HEK293 (cell line): ENCODE data around the gene PRR15L.
A peak's percentile ranks its signal among the peaks of the same experiment; 100 is the strongest.

Experiments used
- BCL11A ChIP-seq: fragments of 450-650 bp; formaldehyde crosslinking; IDR thresholded peaks from 2 replicates; pipeline ENCODE4 v1.5.1; 2016; ENCODE audit warnings: low read depth, missing biosample characterization, missing genetic modification characterization
- GLI4 ChIP-seq: fragments of 450-650 bp; formaldehyde crosslinking; IDR thresholded peaks from 2 replicates; pipeline ENCODE4 v1.5.1; 2016; ENCODE audit warnings: missing biosample characterization, missing genetic modification characterization
- PRDM1 ChIP-seq: fragments of 450-650 bp; formaldehyde crosslinking; IDR thresholded peaks from 2 replicates; pipeline ENCODE4; 2016; ENCODE audit warnings: missing biosample characterization, missing genetic modification characterization
- RBAK ChIP-seq: fragments of 450-650 bp; formaldehyde crosslinking; IDR thresholded peaks from 2 replicates; pipeline ENCODE4 v1.5.1; 2016; ENCODE audit warnings: missing biosample characterization, missing genetic modification characterization
- ZFP69B ChIP-seq: fragments of 450-650 bp; formaldehyde crosslinking; IDR thresholded peaks from 2 replicates; pipeline ENCODE4 v1.5.1; 2016; ENCODE audit warnings: missing biosample characterization, missing genetic modification characterization
- ZNF121 ChIP-seq: fragments of 450-650 bp; formaldehyde crosslinking; IDR thresholded peaks from 2 replicates; pipeline ENCODE4 v1.5.1; 2016; ENCODE audit warnings: missing biosample characterization, missing genetic modification characterization
- ZNF202 ChIP-seq: fragments of 450-650 bp; formaldehyde crosslinking; IDR thresholded peaks from 2 replicates; pipeline ENCODE4 v1.5.1; 2016; ENCODE audit warnings: missing biosample characterization, missing genetic modification characterization, borderline replicate concordance
- ZNF324 ChIP-seq: fragments of 450-650 bp; formaldehyde crosslinking; IDR thresholded peaks from 2 replicates; pipeline ENCODE4 v1.5.1; 2016; ENCODE audit warnings: missing biosample characterization, missing genetic modification characterization
- ZNF518A ChIP-seq: fragments of 450-650 bp; formaldehyde crosslinking; conservative IDR thresholded peaks from 2 replicates; pipeline ENCODE4 v1.5.1; 2016; ENCODE audit warnings: low read depth, missing biosample characterization, missing genetic modification characterization
- ZNF645 ChIP-seq: fragments of 450-650 bp; formaldehyde crosslinking; IDR thresholded peaks from 2 replicates; pipeline ENCODE4; 2016; ENCODE audit warnings: missing biosample characterization, missing genetic modification characterization
- ZNF660 ChIP-seq: fragments of 450-650 bp; IDR thresholded peaks from 2 replicates; pipeline ENCODE4 v1.5.1; 2018; ENCODE audit warnings: missing biosample characterization, mild to moderate bottlenecking, missing genetic modification characterization
- ZXDB ChIP-seq: fragments of 450-650 bp; formaldehyde crosslinking; IDR thresholded peaks from 2 replicates; pipeline ENCODE4 v1.5.1; 2016; ENCODE audit warnings: missing biosample characterization, missing genetic modification characterization
- TF ChIP-seq, protein P1 (sequence below): fragments of 450-650 bp; formaldehyde crosslinking; IDR thresholded peaks from 2 replicates; pipeline ENCODE4 v1.5.1; 2016; ENCODE audit warnings: missing biosample characterization, missing genetic modification characterization, borderline replicate concordance
- TF ChIP-seq, protein P2 (sequence below): fragments of 450-650 bp; formaldehyde crosslinking; conservative IDR thresholded peaks from 2 replicates; pipeline ENCODE4 v1.5.1; 2016; ENCODE audit warnings: low read depth, missing biosample characterization, missing genetic modification characterization
- TF ChIP-seq, protein P3 (sequence below): fragments of 450-650 bp; formaldehyde crosslinking; IDR thresholded peaks from 2 replicates; pipeline ENCODE4 v1.5.1; 2016; ENCODE audit warnings: missing biosample characterization, missing genetic modification characterization
- TF ChIP-seq, protein P4 (sequence below): fragments of 450-650 bp; formaldehyde crosslinking; IDR thresholded peaks from 2 replicates; pipeline ENCODE4 v1.5.1; 2016; ENCODE audit warnings: missing biosample characterization, missing genetic modification characterization

PRR15L gene

GRCh38 chr17:47941246-47942095 is 16.2 kb downstream of the PRR15L start, which contains the start of gene PNPO (continued):
- TF ChIP-seq, protein P1, sequence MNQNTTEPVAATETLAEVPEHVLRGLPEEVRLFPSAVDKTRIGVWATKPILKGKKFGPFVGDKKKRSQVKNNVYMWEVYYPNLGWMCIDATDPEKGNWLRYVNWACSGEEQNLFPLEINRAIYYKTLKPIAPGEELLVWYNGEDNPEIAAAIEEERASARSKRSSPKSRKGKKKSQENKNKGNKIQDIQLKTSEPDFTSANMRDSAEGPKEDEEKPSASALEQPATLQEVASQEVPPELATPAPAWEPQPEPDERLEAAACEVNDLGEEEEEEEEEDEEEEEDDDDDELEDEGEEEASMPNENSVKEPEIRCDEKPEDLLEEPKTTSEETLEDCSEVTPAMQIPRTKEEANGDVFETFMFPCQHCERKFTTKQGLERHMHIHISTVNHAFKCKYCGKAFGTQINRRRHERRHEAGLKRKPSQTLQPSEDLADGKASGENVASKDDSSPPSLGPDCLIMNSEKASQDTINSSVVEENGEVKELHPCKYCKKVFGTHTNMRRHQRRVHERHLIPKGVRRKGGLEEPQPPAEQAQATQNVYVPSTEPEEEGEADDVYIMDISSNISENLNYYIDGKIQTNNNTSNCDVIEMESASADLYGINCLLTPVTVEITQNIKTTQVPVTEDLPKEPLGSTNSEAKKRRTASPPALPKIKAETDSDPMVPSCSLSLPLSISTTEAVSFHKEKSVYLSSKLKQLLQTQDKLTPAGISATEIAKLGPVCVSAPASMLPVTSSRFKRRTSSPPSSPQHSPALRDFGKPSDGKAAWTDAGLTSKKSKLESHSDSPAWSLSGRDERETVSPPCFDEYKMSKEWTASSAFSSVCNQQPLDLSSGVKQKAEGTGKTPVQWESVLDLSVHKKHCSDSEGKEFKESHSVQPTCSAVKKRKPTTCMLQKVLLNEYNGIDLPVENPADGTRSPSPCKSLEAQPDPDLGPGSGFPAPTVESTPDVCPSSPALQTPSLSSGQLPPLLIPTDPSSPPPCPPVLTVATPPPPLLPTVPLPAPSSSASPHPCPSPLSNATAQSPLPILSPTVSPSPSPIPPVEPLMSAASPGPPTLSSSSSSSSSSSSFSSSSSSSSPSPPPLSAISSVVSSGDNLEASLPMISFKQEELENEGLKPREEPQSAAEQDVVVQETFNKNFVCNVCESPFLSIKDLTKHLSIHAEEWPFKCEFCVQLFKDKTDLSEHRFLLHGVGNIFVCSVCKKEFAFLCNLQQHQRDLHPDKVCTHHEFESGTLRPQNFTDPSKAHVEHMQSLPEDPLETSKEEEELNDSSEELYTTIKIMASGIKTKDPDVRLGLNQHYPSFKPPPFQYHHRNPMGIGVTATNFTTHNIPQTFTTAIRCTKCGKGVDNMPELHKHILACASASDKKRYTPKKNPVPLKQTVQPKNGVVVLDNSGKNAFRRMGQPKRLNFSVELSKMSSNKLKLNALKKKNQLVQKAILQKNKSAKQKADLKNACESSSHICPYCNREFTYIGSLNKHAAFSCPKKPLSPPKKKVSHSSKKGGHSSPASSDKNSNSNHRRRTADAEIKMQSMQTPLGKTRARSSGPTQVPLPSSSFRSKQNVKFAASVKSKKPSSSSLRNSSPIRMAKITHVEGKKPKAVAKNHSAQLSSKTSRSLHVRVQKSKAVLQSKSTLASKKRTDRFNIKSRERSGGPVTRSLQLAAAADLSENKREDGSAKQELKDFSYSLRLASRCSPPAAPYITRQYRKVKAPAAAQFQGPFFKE (tag by site-specific recombination) = no peak
- TF ChIP-seq ZNF324 (peak; percentile 18; the same call in 1 of the 2 replicates), BCL11A (tag by site-specific recombination) (0 out of 2 replicates have a peak, but pooled peaks have one; percentile 26), ZFP69B (peak; percentile 30), GLI4 (no peak), ZNF645 (tag by site-specific recombination) (no peak), PRDM1 (no peak), ZNF121 (tag by site-specific recombination) (no peak), ZNF518A (tag by site-specific recombination) (no peak; the same call in 1 of the 2 replicates), ZNF660 (tag by site-specific recombination) (peak; percentile 25; the same call in 1 of the 2 replicates), ZNF202 (no peak), RBAK (tag by site-specific recombination) (no peak), ZXDB (tag by site-specific recombination) (peak; percentile 57)
- TF ChIP-seq, protein P2, sequence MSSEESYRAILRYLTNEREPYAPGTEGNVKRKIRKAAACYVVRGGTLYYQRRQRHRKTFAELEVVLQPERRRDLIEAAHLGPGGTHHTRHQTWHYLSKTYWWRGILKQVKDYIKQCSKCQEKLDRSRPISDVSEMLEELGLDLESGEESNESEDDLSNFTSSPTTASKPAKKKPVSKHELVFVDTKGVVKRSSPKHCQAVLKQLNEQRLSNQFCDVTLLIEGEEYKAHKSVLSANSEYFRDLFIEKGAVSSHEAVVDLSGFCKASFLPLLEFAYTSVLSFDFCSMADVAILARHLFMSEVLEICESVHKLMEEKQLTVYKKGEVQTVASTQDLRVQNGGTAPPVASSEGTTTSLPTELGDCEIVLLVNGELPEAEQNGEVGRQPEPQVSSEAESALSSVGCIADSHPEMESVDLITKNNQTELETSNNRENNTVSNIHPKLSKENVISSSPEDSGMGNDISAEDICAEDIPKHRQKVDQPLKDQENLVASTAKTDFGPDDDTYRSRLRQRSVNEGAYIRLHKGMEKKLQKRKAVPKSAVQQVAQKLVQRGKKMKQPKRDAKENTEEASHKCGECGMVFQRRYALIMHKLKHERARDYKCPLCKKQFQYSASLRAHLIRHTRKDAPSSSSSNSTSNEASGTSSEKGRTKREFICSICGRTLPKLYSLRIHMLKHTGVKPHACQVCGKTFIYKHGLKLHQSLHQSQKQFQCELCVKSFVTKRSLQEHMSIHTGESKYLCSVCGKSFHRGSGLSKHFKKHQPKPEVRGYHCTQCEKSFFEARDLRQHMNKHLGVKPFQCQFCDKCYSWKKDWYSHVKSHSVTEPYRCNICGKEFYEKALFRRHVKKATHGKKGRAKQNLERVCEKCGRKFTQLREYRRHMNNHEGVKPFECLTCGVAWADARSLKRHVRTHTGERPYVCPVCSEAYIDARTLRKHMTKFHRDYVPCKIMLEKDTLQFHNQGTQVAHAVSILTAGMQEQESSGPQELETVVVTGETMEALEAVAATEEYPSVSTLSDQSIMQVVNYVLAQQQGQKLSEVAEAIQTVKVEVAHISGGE (tag by site-specific recombination) = peak; percentile 94
- TF ChIP-seq, protein P3, sequence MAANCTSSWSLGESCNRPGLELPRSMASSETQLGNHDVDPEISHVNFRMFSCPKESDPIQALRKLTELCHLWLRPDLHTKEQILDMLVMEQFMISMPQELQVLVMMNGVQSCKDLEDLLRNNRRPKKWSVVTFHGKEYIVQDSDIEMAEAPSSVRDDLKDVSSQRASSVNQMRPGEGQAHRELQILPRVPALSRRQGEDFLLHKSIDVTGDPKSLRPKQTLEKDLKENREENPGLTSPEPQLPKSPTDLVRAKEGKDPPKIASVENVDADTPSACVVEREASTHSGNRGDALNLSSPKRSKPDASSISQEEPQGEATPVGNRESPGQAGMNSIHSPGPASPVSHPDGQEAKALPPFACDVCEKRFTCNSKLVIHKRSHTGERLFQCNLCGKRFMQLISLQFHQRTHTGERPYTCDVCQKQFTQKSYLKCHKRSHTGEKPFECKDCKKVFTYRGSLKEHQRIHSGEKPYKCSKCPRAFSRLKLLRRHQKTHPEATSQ (tag by site-specific recombination) = no peak
- TF ChIP-seq, protein P4, sequence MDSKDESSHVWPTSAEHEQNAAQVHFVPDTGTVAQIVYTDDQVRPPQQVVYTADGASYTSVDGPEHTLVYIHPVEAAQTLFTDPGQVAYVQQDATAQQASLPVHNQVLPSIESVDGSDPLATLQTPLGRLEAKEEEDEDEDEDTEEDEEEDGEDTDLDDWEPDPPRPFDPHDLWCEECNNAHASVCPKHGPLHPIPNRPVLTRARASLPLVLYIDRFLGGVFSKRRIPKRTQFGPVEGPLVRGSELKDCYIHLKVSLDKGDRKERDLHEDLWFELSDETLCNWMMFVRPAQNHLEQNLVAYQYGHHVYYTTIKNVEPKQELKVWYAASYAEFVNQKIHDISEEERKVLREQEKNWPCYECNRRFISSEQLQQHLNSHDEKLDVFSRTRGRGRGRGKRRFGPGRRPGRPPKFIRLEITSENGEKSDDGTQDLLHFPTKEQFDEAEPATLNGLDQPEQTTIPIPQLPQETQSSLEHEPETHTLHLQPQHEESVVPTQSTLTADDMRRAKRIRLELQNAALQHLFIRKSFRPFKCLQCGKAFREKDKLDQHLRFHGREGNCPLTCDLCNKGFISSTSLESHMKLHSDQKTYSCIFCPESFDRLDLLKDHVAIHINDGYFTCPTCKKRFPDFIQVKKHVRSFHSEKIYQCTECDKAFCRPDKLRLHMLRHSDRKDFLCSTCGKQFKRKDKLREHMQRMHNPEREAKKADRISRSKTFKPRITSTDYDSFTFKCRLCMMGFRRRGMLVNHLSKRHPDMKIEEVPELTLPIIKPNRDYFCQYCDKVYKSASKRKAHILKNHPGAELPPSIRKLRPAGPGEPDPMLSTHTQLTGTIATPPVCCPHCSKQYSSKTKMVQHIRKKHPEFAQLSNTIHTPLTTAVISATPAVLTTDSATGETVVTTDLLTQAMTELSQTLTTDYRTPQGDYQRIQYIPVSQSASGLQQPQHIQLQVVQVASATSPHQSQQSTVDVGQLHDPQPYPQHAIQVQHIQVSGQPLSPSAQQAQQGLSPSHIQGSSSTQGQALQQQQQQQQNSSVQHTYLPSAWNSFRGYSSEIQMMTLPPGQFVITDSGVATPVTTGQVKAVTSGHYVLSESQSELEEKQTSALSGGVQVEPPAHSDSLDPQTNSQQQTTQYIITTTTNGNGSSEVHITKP (tag by site-specific recombination) = peak; percentile 86
